GM12878 (cell line): ENCODE measurements around the gene NTM. TPM values are rescaled to one million over a fixed set of nuclear protein-coding genes. Genes with fewer than 3 reads are reported as not detected.

Experiments used
- ATAC-seq: fragments of 200-7000 bp; cut with Tn5 transposase; 3 replicates; pipeline ENCODE4 v1.9.1; 2020; ENCODE audit warnings: mild to moderate bottlenecking, moderate library complexity
- BruUV-seq: library from RNA; stranded (reverse); fragments of 400-500 nt; replicated peaks from 2 replicates; lab custom pipeline; 2021; lab: Mats Ljungman, UMichigan
- CTCF ChIA-PET: fragments of 300-600 bp; sonication (Branson Sonifier 250); formaldehyde crosslinking; extraction: SDS; loops from one replicate; lab custom pipeline; 2021; ENCODE audit warnings: inconsistent platforms; lab: Yijun Ruan, JAX
- POLR2A ChIA-PET: fragments of 350-600 bp; formaldehyde crosslinking; extraction: SDS; loops from one replicate; lab custom pipeline; 2021; ENCODE audit warnings: inconsistent platforms; lab: Charles Lee
- RAD21 ChIA-PET: fragments of 300-600 bp; sonication (Branson Sonifier 250); formaldehyde crosslinking; loops from one replicate; lab custom pipeline; 2023; ENCODE audit warnings: antibody characterized with exemption; ENCODE audit not compliant: unreplicated experiment; lab: Charles Lee
- SMC1A ChIA-PET: fragments of 300-600 bp; sonication (Branson Sonifier 250); formaldehyde crosslinking; loops from one replicate; lab custom pipeline; 2023; ENCODE audit not compliant: unreplicated experiment, uncharacterized antibody; lab: Charles Lee
- DNase-seq: peaks from one replicate; pipeline ENCODE4 v3.0.0-alpha.2; 2011; ENCODE audit warnings: low read depth, low spot score
- FAIRE-seq: peaks from 3 replicates; lab custom pipeline; 2011; peaks lifted over from hg19 to GRCh38; lab: Jason Lieb, UNC
- H2AFZ ChIP-seq: 2 replicates; pipeline ENCODE4 v1.6.0; 2011; ENCODE audit warnings: low read depth, low read length, control low read depth; ENCODE audit not compliant: control insufficient read depth
- H3K27ac ChIP-seq: 2 replicates; pipeline ENCODE4 v1.5.1; 2011; ENCODE audit warnings: control low read depth; ENCODE audit not compliant: control insufficient read depth, insufficient read depth
- H3K27me3 ChIP-seq, 2 experiments: replicated peaks in 1 of 2; 2 replicates each; pipeline versions ENCODE4 v1.6.0 to v1.6.1; 2011; ENCODE audit warnings: low read length in 1 of 2; ENCODE audit not compliant: control insufficient read depth in 2 of 2, insufficient read depth in 2 of 2
- H3K36me3 ChIP-seq, 2 experiments: 2 replicates each; pipeline ENCODE4 v1.5.1; 2011; ENCODE audit warnings: low read length in 1 of 2; ENCODE audit not compliant: control insufficient read depth in 2 of 2, insufficient read depth in 2 of 2
- H3K4me1 ChIP-seq: 2 replicates; pipeline ENCODE4 v1.6.1; 2011; ENCODE audit warnings: mild to moderate bottlenecking, low read length, moderate library complexity, mixed read lengths; ENCODE audit not compliant: control insufficient read depth, insufficient read depth
- H3K4me2 ChIP-seq: 2 replicates; pipeline ENCODE4 v1.6.0; 2011; ENCODE audit warnings: control low read depth; ENCODE audit not compliant: control insufficient read depth, insufficient read depth
- H3K4me3 ChIP-seq: fragments of 200-600 bp; sonication (generic); 2 replicates; pipeline ENCODE4 v1.5.1; 2016
- H3K79me2 ChIP-seq: 2 replicates; pipeline ENCODE4 v1.6.0; 2011; ENCODE audit warnings: low read length; ENCODE audit not compliant: control insufficient read depth, insufficient read depth
- H3K9ac ChIP-seq: 2 replicates; pipeline ENCODE4 v1.8.0; 2011; ENCODE audit warnings: low read length, control low read depth, mixed read lengths; ENCODE audit not compliant: control insufficient read depth, insufficient read depth
- H3K9me3 ChIP-seq: replicated peaks from 3 replicates; pipeline ENCODE4 v1.5.1; 2011; ENCODE audit warnings: mild to moderate bottlenecking, low read length; ENCODE audit not compliant: control insufficient read depth, insufficient read depth
- H4K20me1 ChIP-seq: 2 replicates; pipeline ENCODE4 v1.6.0; 2011; ENCODE audit not compliant: control insufficient read depth, insufficient read depth
- EGR1 ChIP-seq, 2 experiments: IDR thresholded peaks; 1 replicate in 1 of 2; 2 replicates in 1 of 2; pipeline ENCODE4 v1.6.1; 2011 to 2012; ENCODE audit warnings: low read depth in 2 of 2, low read length in 2 of 2, borderline replicate concordance in 1 of 2, mild to moderate bottlenecking in 1 of 2, moderate library complexity in 1 of 2
- MEF2A ChIP-seq: IDR thresholded peaks from 2 replicates; pipeline ENCODE4 v1.6.1; 2011; ENCODE audit warnings: low read depth, mild to moderate bottlenecking, low read length, moderate library complexity; ENCODE audit not compliant: insufficient read depth
- MTA2 ChIP-seq: fragments of 450-650 bp; IDR thresholded peaks from 2 replicates; pipeline ENCODE4 v1.6.1; 2016; ENCODE audit warnings: low read depth, mild to moderate bottlenecking, moderate library complexity
- WGBS: methylation state at CpG from one replicate; pipeline ENCODE4 v1.1.6; 2016; ENCODE audit warnings: low lambda C conversion rate; ENCODE audit not compliant: insufficient replicate concordance, insufficient coverage; ENCODE audit errors: missing lambda C conversion rate; 5-methylcytosine and 5-hydroxymethylcytosine counted together
- in situ Hi-C: fragments of 300-500 bp; cut with MboI; formaldehyde crosslinking; loops from 9 replicates; pipeline ENCODE4 v1.14.3; 2018; ENCODE audit warnings: mixed read lengths
- intact Hi-C: fragments of 100-400 bp; cut with micrococcal nuclease; formaldehyde crosslinking; loops from one replicate; pipeline ENCODE4 v1.14.2; 2022; ENCODE audit not compliant: unreplicated experiment
- polyA plus RNA-seq, 11 experiments: library from polyadenylated mRNA; depleted of rRNA in 4 of 11; unstranded in 6 of 11; stranded (reverse) in 5 of 11; fragments of >200 nt; fragmentation: Nextera tagmentation in 4 of 11; fragmentation: Illumina TruSeq in 1 of 11; extraction: Ambion mirVana in 4 of 11; extraction: Trizol in 1 of 11; gene quantifications; 1 replicate in 1 of 11; 2 replicates in 10 of 11; pipeline versions ENCODE4 v1.2.1 to v1.2.3, GENCODE V29; 2011 to 2016; ENCODE audit warnings: inconsistent platforms in 2 of 11, missing spikeins in 2 of 11, low read depth in 1 of 11
- total RNA-seq, 4 experiments: library from RNA; depleted of rRNA in 3 of 4; stranded (reverse); fragments of >200 nt in 3 of 4; fragmentation: Illumina TruSeq in 1 of 4; extraction: Trizol in 1 of 4; gene quantifications; 2 replicates each; pipeline versions ENCODE4 v1.2.1 to v1.2.3, GENCODE V29; 2013 to 2021
- TF ChIP-seq, protein P1 (sequence below): IDR thresholded peaks from 2 replicates; pipeline ENCODE4 v1.6.1; 2012; ENCODE audit warnings: low read depth, low read length, improper control_type of control experiment
- TF ChIP-seq, protein P2 (sequence below): fragments of 450-650 bp; IDR thresholded peaks from 2 replicates; pipeline ENCODE4 v1.6.1; 2017; ENCODE audit warnings: mild to moderate bottlenecking, low read depth, inconsistent platforms; ENCODE audit not compliant: poor library complexity, severe bottlenecking

NTM gene
- total and polyA plus RNA-seq, 10 of the 15 experiments (the other 5 are each of a cell fraction or from before 2014, with no cell fraction given) = not detected

DNA sequence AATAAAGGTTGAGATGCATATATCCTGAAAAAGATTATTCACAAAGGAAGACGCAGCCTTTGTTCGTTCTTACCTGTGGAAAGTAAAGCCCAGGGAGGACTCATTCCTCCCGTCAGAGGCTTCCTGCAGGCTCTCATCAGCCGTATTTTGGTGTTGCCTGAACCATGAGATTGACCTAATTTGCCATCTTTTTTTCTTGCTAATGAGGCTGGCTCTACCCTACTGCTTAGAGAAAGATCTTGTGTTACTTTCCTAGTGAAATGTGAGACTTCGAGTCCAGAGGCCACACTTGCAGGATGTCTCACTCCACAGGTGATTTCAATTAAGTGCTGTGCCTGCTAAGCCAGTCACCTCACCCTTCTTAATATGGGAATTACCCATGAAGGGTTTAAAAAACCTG lies 269.9 kb downstream of the NTM start:
- ChIA-PET SMC1A (no interaction called here), POLR2A (no interaction called here), CTCF (no interaction called here), RAD21 (no interaction called here)
- no peak overlapping the region for H2AFZ ChIP-seq
- H3K4me2 ChIP-seq = no peak overlapping the region
- ATAC-seq (no peak), FAIRE-seq (no peak), DNase-seq (no peak)
- H3K27me3 ChIP-seq = no peaks in the 10 kb centered on the region; a peak in 1 of 4 replicates
- no peak overlapping the region for H3K9ac ChIP-seq
- H3K79me2 ChIP-seq = no peaks in the 10 kb centered on the region
- H3K27ac ChIP-seq = no peak overlapping the region
- in situ Hi-C loops = no loop called here
- no peaks in the 10 kb centered on the region for H3K9me3 ChIP-seq
- H4K20me1 ChIP-seq = no peaks in the 10 kb centered on the region
- BruUV-seq = no TSS peak
- no peak overlapping the region for H3K4me3 ChIP-seq
- TF ChIP-seq, protein P1, sequence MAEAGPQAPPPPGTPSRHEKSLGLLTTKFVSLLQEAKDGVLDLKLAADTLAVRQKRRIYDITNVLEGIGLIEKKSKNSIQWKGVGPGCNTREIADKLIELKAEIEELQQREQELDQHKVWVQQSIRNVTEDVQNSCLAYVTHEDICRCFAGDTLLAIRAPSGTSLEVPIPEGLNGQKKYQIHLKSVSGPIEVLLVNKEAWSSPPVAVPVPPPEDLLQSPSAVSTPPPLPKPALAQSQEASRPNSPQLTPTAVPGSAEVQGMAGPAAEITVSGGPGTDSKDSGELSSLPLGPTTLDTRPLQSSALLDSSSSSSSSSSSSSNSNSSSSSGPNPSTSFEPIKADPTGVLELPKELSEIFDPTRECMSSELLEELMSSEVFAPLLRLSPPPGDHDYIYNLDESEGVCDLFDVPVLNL = no peak
- TF ChIP-seq EGR1 (IDR thresholded peaks at IDR 0.05; ENCODE audit: borderline replicate concordance in 1 of 2, low read depth in 2 of 2, low read length in 2 of 2) = no peak
- TF ChIP-seq MTA2 = no peak
- TF ChIP-seq, protein P2, sequence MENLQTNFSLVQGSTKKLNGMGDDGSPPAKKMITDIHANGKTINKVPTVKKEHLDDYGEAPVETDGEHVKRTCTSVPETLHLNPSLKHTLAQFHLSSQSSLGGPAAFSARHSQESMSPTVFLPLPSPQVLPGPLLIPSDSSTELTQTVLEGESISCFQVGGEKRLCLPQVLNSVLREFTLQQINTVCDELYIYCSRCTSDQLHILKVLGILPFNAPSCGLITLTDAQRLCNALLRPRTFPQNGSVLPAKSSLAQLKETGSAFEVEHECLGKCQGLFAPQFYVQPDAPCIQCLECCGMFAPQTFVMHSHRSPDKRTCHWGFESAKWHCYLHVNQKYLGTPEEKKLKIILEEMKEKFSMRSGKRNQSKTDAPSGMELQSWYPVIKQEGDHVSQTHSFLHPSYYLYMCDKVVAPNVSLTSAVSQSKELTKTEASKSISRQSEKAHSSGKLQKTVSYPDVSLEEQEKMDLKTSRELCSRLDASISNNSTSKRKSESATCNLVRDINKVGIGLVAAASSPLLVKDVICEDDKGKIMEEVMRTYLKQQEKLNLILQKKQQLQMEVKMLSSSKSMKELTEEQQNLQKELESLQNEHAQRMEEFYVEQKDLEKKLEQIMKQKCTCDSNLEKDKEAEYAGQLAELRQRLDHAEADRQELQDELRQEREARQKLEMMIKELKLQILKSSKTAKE = no peak
- no peak for TF ChIP-seq MEF2A
- TF ChIP-seq, all 136 proteins: peak for 0
- Histone ChIP-seq H3K4me1 (no peaks in the 10 kb centered on the region), H3K36me3 (no peaks in the 10 kb centered on the region)
- 22% methylated on average over 5 of the region's 5 CpGs for WGBS
- intact Hi-C loops = no loop called here
